ENCODE measurements around the gene SPDYE17.
"Not testable (repeated sequence)": the region's sequence is repeated elsewhere in the genome, so short reads cannot be mapped to it uniquely, and the experiment has no call there.

Gene SPDYE17, protein sequence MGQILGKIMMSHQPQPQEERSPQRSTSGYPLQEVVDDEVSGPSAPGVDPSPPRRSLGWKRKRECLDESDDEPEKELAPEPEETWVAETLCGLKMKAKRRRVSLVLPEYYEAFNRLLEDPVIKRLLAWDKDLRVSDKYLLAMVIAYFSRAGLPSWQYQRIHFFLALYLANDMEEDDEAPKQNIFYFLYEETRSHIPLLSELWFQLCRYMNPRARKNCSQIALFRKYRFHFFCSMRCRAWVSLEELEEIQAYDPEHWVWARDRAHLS

DNA sequence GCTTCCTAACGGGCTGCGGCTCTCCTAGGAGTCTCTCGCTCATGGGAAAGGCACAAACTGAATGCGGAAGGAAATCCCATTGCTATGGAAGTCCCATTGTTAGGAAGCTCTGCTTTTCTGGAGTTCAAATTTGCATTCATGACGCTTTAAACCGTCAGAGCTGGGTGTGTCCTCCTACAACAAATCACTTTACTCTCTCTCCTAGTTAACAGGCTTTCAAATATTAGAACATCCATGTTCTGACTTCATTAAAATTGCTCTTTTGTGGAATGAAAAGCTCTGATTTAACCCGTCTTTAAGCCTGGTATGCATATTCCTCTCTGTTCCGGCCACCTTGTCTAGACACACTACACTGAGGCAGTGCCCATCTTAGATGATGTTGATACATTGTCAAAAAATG, at the start of gene SPDYE17:
Gene SPDYE17 (minus strand): TSS at position 101 of the 400 bp plus-strand sequence. CDS start 1,791 bp downstream, outside the sequence.
- not testable (repeated sequence) for DNase-seq (ENCODE audit: low spot score)

DNA sequence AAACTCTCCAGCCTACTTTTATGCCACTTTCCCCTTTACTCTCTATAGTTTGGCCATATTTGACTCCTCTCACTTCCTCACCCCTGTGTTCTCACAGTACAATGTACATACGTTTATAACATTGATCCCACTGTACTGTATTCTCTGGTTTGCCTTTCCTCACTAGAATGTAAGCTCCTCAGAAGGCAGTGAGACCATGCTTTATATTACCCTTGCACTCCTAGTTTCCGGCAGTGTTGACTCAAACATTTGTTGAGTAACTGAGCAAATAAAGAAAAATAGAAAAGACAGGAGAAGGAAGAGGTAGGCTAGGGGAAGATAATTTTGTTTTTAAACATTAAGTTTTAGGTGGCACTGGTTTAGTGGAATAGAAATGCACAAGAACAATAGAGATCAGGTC, 48.1 kb upstream of the SPDYE17 start:
- not testable (repeated sequence) for DNase-seq (ENCODE audit: low spot score)

DNA sequence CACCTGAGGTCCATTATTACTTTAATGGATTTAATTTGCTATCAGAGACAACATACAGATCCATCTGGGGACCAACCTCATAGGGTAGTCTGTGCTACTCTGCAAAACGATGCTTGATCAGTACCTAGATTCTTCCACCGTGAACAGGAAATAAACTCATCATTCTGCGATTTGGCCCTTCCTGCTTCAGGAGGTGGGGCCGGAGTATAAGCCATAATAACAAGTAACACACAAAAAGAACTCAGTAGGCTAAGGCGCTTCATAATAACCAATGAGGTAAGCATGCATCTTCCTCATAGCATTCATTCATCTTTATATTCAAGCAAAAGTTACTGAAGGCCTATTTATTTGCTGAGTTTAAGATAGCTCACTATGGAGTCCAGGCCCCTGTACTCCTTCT, 47.5 kb upstream of the SPDYE17 start:
- peak; percentile 34 for DNase-seq (ENCODE audit: low spot score)

DNA sequence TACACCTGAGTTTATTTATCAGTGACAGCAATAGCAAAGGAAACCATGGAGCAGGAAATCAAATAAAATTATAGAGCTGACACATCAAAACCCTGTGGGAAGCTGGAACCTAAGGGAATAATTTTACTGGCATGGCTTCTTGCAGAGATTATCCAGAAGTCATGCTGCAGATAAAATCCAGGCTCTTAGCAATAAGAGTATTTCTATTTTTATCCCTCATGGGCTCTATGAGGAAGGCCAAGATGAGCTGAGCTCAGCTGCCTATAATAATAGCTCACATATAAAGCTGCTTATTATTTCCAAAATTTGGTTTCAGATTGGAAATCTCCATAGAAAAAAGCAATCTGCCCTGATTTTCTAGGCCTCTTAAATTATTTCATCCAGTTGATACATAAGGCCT, 47.0 kb upstream of the SPDYE17 start:
- DNase-seq (ENCODE audit: low spot score): not testable (repeated sequence)

DNA sequence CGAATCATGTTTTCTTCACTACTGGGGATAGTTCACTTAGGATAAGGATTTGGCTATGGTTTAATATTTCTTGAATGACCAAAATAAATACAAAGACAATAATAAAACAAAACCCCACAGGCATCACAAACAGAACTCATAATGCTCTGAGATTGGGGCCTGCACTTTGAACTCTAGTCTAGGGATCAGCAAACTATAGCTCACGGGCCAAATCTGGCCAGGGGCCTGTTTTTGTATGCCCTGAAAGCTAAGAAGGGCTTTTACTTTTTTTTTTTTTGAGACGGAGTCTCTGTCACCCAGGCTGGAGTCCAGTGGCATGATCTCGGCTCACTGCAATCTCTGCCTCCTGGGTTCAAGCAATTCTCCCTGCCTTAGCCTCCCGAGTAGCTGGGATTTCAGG, 44.9 kb upstream of the SPDYE17 start:
- DNase-seq (ENCODE audit: low spot score): not testable (repeated sequence)

DNA sequence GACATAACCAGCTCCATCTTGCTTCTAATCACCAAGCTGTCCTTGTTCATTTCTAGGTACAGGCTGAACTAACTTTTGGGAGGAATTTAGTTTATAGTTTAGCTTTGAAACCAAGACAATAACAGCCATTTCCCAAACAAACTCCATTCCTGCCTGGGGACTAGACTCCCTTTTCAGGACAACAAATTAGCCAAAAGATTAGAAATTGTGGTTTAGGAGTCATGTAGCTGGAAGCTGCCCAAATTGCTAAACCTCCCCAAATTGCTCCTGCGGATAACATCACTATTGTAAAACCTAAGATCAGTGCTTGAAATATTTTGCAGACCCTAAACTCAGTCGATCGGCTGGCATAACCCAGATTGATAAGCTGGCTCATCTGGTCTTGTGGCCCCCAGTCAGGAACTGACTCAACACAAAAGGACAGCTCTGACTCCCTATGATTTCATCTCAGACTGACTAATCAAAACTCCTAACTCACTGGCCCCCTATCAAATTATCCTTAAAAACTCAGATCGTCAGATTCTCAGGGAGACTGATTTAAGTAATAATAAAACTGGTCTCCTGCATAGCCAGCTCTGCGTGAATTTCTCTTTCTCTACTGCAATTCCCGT, 42.7 kb upstream of the SPDYE17 start:
- not testable (repeated sequence) for DNase-seq (ENCODE audit: low spot score)

DNA sequence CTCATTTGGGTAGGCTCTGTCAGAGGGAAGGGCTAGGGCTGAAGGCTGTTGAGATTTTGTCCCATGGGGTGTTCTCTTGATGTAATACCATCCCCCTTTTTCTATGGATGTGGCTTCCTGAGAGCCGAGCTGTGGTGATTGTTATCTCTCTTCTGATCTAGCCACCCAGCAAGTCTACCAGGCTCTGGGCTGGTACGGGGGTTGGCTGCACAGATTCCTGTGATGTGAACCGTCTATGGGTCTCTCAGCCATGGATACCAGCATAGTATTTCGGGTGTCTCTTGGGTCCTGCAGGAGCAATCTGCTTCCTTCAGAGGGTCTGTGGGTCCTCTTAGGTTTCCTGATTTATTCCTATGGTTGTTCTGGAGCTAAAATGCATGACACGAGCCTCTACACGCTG, 38.9 kb upstream of the SPDYE17 start:
- not testable (repeated sequence) for DNase-seq (ENCODE audit: low spot score)

DNA sequence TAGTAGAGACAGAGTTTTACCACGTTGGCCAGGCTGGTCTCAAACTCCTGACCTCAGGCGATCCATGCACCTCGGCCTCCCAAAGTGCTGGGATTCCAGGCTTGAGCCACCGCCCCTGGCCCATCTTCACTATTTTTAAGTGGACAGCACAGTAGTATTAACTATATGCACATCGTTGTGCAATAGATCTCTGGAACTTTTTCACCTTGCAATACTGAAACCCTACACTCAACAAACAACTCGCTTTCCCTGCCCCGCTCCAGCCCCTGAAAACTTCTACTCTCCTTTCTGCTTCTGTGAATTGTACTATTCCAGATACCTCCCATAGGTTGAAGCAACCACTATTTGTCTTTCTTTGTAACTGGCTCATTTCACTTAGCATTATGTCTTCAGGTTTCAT, 33.7 kb upstream of the SPDYE17 start:
- DNase-seq (ENCODE audit: low spot score): not testable (repeated sequence)

DNA sequence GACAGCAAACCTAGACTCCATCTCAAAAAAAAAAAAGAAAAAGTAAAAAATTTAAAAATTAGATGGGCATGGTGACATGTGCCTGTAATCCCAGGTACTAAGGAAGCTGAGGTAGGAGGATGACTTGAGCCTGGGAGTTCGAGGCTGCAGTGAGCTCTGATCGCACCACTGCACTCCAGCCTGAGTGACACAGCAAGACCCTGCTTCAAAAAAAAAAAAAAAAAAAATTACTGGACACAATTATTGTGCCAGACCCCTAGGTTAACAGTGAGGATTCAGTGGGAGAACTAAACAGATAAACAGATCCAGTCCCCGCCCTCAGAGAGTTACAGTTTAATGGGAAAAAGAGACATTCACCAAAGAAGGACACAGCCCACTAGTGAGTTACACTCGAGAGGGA, 31.6 kb upstream of the SPDYE17 start:
- not testable (repeated sequence) for DNase-seq (ENCODE audit: low spot score)

DNA sequence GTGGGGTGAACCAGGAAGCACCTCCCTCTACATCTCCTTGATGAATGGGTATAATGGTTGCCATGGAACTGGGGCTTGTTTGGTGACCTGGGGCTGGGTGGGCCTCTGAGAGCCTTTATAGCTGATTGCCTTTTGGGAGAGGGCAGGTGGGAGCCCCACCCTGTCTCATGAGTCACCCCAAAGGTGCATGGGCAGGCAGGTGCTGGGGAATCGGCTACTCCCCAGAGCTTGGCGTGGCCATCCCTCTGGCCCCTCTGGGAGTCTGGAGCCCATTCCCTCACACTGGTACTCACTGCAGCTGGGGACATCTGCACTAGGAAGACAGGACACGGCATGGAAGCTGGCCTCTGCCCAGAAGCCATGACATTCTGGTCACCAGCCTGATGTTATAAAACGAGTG, 30.4 kb upstream of the SPDYE17 start, which contains the start of gene SPDYE18:
Gene SPDYE18 (minus strand): TSS at position 2 of the 400 bp plus-strand sequence. CDS start 2,046 bp downstream, outside the sequence.
- not testable (repeated sequence) for DNase-seq (ENCODE audit: low spot score)

DNA sequence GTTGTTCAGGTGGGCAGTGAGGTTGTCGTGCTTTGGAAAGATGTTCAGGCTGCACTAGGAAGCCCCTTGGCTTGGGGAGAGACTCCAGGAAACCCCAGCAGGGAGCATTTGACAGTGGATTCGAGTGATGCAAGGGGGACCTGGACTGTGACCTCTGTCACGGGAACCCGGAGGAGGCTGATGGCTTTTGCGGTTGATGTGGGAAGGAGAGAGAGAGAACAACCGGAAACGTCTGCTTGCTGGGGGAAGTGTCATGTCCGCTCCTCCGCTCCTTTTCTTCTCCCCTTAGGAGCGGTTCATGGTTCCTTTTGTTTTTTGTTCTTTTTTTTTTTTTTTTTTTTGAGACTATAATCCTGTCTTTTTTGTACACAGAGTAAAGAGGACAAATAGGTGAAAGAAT, 5.8 kb downstream of the SPDYE17 start:
- not testable (repeated sequence) for DNase-seq (ENCODE audit: low spot score)

DNA sequence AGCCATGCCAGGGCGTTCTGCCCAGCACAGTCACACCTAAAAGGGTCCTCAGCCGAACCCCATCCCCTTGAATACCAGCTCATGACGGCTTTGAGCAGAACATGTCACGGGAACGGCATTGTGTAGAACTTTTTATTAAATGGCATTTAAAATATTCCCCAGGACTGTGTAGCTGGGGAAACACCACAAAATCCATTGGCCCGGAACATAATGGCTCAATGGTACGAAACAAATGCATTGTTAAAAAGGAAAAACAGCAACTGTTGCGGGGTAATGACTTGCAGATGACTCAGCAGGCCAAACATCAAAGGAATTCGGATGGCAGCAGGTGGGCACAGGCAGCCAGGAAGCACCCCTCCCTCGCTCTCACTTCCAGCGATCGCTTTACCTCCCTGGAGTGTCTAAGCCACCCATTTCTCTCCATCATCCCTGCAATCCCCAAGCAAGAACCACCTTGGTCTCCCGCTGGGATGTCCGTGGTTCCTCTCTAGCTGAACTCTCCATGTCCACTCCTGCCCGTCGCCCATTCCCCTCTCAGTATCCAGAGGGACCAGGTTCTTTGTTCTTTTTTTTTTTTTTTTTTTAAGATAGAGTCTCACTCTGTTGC, 22.0 kb downstream of the SPDYE17 start:
- DNase-seq (ENCODE audit: low spot score): not testable (repeated sequence)

DNA sequence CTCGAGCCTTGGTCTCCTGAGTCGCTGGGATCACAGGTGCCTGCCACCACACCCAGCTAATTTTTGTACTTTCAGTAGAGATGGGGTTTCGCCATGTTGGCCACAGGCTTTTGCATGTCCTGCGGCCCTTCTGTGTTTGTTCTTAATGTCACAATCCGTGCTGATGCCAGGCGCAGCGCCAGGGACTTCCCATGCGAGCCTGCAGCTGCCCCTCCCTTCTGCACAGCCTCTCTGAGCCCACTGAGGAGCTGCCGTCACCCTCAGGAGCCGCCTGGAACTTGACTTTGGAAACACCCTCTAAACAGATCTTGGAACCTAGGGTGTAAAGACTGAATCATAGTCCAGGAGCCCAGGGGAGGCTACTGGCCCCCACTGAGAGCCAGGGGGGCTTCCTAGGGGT, 24.2 kb downstream of the SPDYE17 start:
- DNase-seq (ENCODE audit: low spot score): not testable (repeated sequence)

DNA sequence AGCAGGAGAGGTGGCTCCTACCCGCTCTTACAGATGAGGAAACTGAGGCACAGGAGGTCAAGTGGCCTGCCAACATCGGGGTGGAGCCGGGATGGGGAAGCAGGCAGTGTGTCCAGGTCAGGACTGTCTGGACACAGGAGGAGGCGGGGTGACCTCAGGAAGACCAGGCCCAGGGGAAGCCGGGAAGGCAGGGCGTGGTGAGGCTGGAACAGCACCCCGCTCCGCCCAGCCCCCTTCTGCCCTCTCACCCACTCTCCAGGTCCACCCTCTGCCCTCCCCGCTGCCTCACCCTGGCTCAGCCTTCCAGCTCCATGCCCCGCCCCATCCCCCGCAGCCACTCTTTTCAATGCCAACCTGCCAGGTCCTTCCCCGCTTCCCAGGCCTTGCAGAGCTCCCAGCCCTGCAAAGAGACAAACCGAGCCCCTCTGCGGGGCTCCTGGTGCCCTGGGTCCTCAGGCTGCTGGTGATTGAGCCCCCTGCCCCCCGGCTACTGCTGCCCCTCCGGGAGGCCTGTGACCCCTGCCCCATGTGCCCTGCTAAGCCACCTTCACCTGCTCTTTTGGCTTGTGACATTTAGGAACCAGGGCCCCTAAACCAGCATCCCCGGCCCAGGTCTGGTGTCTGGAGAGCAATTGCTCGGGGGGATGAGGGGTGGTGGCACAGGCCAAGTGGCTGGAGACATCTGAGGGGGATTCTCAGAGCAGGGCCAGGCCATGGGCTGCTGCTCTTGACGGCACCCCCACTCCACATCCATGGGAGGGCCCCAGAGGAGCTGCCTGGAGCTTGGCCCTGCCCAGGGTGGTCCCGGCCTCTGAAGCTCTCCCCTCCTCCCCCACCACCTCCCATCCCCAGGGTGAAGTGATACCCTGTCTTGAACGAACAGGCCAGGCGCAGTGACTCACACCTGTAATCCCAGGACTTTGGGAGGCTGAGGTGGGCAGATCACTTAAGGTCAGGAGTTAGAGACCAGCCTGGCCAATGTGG, 25.7 kb downstream of the SPDYE17 start:
- not testable (repeated sequence) for DNase-seq (ENCODE audit: low spot score)

DNA sequence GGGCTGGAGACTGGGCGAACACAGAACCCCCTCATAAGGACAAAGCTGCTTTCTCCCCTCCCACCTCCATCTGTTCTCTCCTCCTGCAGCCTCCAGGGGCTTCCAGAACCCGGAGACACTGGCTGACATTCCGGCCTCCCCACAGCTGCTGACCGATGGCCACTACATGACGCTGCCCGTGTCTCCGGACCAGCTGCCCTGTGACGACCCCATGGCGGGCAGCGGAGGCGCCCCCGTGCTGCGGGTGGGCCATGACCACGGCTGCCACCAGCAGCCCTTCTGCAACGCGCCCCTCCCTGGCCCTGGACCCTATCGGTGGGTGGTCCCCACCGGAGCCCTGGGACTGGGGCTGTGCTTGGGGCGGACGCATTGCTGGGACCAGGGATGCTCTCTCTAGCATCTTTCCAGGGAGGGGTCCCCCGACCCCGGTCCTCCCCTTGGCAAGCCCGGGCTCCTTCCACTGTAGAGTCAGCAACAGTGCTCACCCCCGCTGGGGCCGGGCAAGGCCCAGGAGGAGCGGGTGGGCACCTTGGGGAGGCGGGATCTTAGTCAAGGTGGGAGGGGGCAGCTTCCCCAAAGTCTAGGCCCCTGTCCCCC, 26.6 kb downstream of the SPDYE17 start:
- not testable (repeated sequence) for DNase-seq (ENCODE audit: low spot score)

DNA sequence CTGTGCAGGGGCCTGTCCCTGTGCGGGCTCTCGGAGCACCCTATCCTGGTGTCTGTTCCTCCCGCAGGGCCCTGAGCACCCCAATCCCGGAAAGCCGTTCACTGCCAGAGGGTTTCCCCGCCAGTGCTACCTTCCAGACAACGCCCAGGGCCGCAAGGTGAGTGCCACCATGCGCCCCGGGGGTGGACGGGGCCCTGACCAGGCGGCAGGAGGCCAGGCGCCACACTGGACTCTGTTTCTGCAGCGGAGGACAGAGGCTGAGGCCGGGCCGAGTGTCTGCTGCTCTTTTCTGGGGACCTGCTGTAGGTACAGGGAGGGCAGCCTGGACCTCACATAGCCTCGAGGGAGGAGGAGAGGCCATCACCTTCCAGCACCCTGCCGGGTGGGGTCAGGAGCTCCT, 28.0 kb downstream of the SPDYE17 start:
- DNase-seq (ENCODE audit: low spot score): not testable (repeated sequence)

DNA sequence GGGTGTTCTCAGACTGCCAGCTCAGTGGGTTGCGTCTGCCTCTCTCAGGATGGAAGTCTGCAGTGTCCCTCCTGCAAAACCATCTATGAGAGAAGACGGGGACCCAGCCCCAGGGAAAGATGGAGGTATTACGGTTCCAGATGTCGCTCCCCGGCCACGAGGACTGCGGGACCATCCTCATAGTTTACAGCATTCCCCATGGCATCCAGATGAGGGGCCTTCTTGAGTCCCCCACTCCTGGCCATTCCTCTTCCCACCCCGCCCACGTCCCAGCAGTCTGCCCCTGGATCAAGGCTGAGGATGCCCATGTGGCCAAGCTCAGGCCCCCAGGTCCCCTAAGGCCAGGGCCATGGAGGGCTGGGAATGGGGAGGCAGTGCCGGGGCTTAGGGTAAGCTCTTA, 28.9 kb downstream of the SPDYE17 start:
- DNase-seq (ENCODE audit: low spot score): not testable (repeated sequence)

DNA sequence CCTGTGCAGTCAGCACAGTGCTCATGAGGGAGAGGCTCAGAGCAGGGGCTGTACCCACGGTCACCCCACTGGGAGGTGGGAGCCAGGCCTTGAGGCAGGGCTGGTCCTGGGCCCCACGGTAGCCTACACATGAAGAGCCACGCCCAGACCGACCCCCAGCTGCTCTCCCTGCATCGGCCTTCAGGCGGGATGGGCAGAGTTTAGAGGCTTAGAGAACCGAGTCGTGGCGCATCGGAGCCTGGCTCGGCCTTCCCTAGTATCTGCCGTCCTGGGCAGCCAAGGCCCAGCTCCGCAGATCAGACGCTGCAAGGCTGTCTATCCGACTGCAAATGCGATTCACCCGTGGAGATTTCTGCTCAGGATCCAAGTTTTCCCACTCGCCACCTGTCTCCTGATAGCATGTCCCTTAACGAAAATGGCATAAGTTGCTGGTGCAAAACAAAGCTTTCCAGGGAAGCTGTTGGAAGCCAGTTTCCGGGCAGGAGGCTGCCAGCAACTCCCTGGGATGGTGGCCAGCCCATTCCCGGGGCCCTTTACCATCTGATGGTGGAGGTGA, 29.4 kb downstream of the SPDYE17 start:
- DNase-seq (ENCODE audit: low spot score): not testable (repeated sequence)

DNA sequence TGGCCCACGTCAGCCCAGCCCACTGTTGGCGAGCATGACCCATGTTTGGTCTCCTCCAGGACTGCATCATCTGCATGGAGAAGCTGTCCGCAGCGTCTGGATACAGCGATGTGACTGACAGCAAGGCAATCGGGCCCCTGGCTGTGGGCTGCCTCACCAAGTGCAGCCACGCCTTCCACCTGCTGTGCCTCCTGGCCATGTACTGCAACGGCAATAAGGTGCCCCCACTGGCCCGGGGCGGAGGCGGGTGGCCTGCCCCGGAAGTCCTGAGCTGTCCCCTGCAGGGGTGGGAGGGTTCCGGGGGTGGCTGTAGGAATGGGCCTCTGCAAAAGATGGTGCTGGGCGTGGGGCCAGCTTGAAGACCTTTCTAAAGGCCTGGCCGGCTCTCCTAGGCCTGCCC, 30.1 kb downstream of the SPDYE17 start:
- not testable (repeated sequence) for DNase-seq (ENCODE audit: low spot score)

DNA sequence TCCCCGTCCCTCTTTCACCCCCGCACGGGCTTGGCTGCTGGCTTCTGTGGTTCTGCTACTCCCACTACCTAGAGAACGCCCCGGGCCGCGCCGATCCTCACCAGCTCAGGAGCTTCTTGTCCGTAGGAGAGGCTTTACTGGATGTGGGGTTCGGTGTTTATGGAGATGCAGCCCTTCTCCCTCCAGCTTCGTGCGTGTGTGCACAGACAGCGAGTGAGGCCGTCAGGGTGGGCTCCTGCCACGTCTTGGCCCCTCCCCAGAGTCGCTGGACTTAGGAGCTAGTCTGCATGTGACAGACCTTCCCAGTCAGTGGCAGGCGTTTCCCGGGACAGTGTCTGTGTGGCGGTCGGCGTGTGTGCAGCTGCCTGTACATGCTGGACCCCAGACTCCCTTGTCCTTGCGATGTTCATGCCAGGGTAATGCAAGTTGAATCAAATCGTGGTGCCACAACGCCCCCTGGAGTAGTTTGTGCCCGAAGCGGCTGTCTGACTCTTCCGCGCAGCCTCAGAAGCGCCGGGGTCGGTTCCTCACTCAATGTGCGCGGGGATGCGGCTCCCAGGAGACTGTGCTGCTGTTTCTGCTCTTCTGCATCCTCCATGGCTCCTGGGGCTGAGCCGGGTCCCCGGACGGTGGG, 32.6 kb downstream of the SPDYE17 start:
- not testable (repeated sequence) for DNase-seq (ENCODE audit: low spot score)

Measured in kidney capillary endothelial cell (primary cell).